GM12873 (cell line): ENCODE data around the gene GUK1.

Experiments
- CTCF ChIP-seq: IDR thresholded peaks from 2 replicates; pipeline ENCODE4 v1.5.1; 2012; ENCODE audit warnings: low read depth, mild to moderate bottlenecking, moderate library complexity, low read length, control low read depth; ENCODE audit not compliant: insufficient read depth; ENCODE audit errors: missing control alignments

GUK1 gene

GRCh38 chr1:228180959-228181644 lies 41.0 kb downstream of the GUK1 start:
- TF ChIP-seq CTCF = no peak

GRCh38 chr1:228181645-228182034 lies 41.6 kb downstream of the GUK1 start:
- TF ChIP-seq CTCF = no peak

- TF ChIP-seq CTCF = no peak
These were observed 42.4 kb downstream of the GUK1 start for GRCh38 chr1:228182296-228183030.

- TF ChIP-seq CTCF = no peak
These were observed 44.1 kb downstream of the GUK1 start for GRCh38 chr1:228184152-228184551.

GRCh38 chr1:228185641-228185965 lies 45.5 kb downstream of the GUK1 start:
- no peak for TF ChIP-seq CTCF

GRCh38 chr1:228190182-228190581 lies 50.1 kb downstream of the GUK1 start:
- TF ChIP-seq CTCF = no peak

GRCh38 chr1:228190778-228191177 lies 50.7 kb downstream of the GUK1 start:
- no peak for TF ChIP-seq CTCF
